Right lung (tissue), 10 donors: Measurements from ENCODE around the gene GOLGA8B. TPM values are rescaled to one million over a fixed set of nuclear protein-coding genes. Genes with fewer than 3 reads are reported as not detected.
"Not testable (repeated sequence)": the region's sequence is repeated elsewhere in the genome, so short reads cannot be mapped to it uniquely, and the experiment has no call there.

Experiments used
- DNase-seq, 2 donors: peaks; one replicate each; pipeline ENCODE4 v3.0.0-alpha.2; 2013
- long read RNA-seq, 8 donors: transcript quantifications; one replicate each; lab custom pipeline, GENCODE V29; 2026
- polyA plus RNA-seq, 5 donors: library from polyadenylated mRNA; unstranded; fragments of 120-200 nt; gene quantifications; one replicate each; pipeline versions ENCODE4 v1.2.1 to v1.2.3, GENCODE V29; 2013; ENCODE audit warnings: inconsistent platforms in 1 of 5, low replicate concordance in 1 of 5; ENCODE audit not compliant: insufficient read length in 5 of 5, insufficient read depth in 1 of 5

The GOLGA8B gene
- polyA plus RNA-seq = 100 to 1,000 TPM; 108 to 251 (median 201) TPM
- long read RNA-seq, donor 1, partial matches to known transcripts = 60 of 73 reads
- long read RNA-seq, donor 1, other reads (novel, unspliced or antisense) = 7 of 73 reads
- long read RNA-seq, donor 2, partial matches to known transcripts = 27 of 27 reads
- long read RNA-seq, donor 2, other reads (novel, unspliced or antisense) = 0 of 27 reads
- long read RNA-seq, donor 3, partial matches to known transcripts = 26 of 30 reads
- long read RNA-seq, donor 3, other reads (novel, unspliced or antisense) = 0 of 30 reads
- long read RNA-seq, donor 4, full-length matches to known transcripts = 7 of 15 reads
- long read RNA-seq, donor 4, partial matches to known transcripts = 8 of 15 reads
- long read RNA-seq, donor 4, other reads (novel, unspliced or antisense) = 0 of 15 reads
- long read RNA-seq, donor 5, transcript GOLGA8B-208 (3 exons, 533 nt) = major isoform, 7 of 42 reads
- long read RNA-seq, donor 5, partial matches to known transcripts = 34 of 42 reads
- long read RNA-seq, donor 5, other reads (novel, unspliced or antisense) = 0 of 42 reads
- long read RNA-seq, donor 6, transcript GOLGA8B-208 (3 exons, 533 nt) = major isoform, 6 of 39 reads
- long read RNA-seq, donor 6, partial matches to known transcripts = 33 of 39 reads
- long read RNA-seq, donor 6, other reads (novel, unspliced or antisense) = 0 of 39 reads
- long read RNA-seq, donor 7, partial matches to known transcripts = 6 of 7 reads
- long read RNA-seq, donor 7, other reads (novel, unspliced or antisense) = 0 of 7 reads
- long read RNA-seq, donor 8, partial matches to known transcripts = 0 of 1 reads
- long read RNA-seq, donor 8, other reads (novel, unspliced or antisense) = 0 of 1 reads

- peak; percentile 51 to 52 for DNase-seq
Measured at GRCh38 chr15:34583399-34584329, at the start of gene GOLGA8B. Gene GOLGA8B, minus strand, starts transcription at chr15:34583651. Its CDS starts 47,739 bp downstream, at chr15:34535912.

GRCh38 chr15:34633165-34633564 is 49.7 kb upstream of the GOLGA8B start:
- not testable (repeated sequence) for DNase-seq

- DNase-seq = no peak
Measured at GRCh38 chr15:34628577-34629152, 45.2 kb upstream of the GOLGA8B start.

GRCh38 chr15:34625007-34625406 is 41.6 kb upstream of the GOLGA8B start:
- DNase-seq = no peak

- DNase-seq = no peak
Measured at GRCh38 chr15:34621675-34622074, 38.2 kb upstream of the GOLGA8B start.

GRCh38 chr15:34620814-34621213 is 37.4 kb upstream of the GOLGA8B start:
- DNase-seq = no peak

GRCh38 chr15:34620142-34620541 is 36.7 kb upstream of the GOLGA8B start:
- DNase-seq = no peak

GRCh38 chr15:34619151-34619550 is 35.7 kb upstream of the GOLGA8B start:
- no peak for DNase-seq

GRCh38 chr15:34618073-34618472 is 34.6 kb upstream of the GOLGA8B start:
- no peak for DNase-seq

- no peak for DNase-seq
Measured at GRCh38 chr15:34616613-34617012, 33.2 kb upstream of the GOLGA8B start.

GRCh38 chr15:34613997-34614396 is 30.5 kb upstream of the GOLGA8B start:
- DNase-seq = no peak

- DNase-seq = no peak
Measured at GRCh38 chr15:34613301-34613700, 29.9 kb upstream of the GOLGA8B start.

GRCh38 chr15:34610354-34610753 is 26.9 kb upstream of the GOLGA8B start:
- no peak for DNase-seq

- no peak for DNase-seq
Measured at GRCh38 chr15:34609102-34610057, 25.9 kb upstream of the GOLGA8B start.

- no peak for DNase-seq
Measured at GRCh38 chr15:34608517-34608916, 25.1 kb upstream of the GOLGA8B start.

- no peak for DNase-seq
Measured at GRCh38 chr15:34607832-34608231, 24.4 kb upstream of the GOLGA8B start.

- no peak for DNase-seq
Measured at GRCh38 chr15:34606545-34606944, 23.1 kb upstream of the GOLGA8B start.

GRCh38 chr15:34606131-34606530 is 22.7 kb upstream of the GOLGA8B start:
- DNase-seq = no peak

- DNase-seq = no peak
Measured at GRCh38 chr15:34603095-34603494, 19.6 kb upstream of the GOLGA8B start.

- DNase-seq = no peak
Measured at GRCh38 chr15:34600923-34601322, 17.5 kb upstream of the GOLGA8B start.
